ENCODE measurements around the gene TYW3.

The TYW3 gene

DNA sequence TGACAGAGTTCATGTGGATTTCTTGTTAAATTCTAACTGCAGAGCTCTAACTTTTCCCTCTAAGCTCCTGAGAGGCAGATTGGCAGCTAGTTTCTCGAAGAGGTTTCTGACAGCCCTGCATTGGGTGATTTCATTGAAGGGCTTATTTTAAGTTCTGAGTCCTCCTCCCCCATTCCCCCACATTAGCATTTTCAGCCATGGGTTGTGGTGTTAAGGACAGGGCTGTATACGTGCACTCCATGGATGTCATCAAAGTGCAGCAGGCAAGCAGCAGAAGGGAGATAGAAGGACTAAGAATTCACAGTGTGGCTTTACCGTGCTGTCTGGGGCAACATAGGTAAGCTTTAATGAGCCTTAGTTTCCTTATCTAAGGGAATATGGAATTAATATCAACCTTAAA, 19.1 kb upstream of the TYW3 start:
- DNase-seq (ENCODE audit: extremely low spot score): no peak
- ChIA-PET POLR2A (no interaction called here), CTCF (interaction anchor here (1.1 to 5.3 kb wide), 5 partner anchors 11 to 245 kb away, joined by 3 to 33 read pairs (median 4); partner anchors contain the start of genes CRYZ and TYW3)
- TF ChIP-seq, protein P1, sequence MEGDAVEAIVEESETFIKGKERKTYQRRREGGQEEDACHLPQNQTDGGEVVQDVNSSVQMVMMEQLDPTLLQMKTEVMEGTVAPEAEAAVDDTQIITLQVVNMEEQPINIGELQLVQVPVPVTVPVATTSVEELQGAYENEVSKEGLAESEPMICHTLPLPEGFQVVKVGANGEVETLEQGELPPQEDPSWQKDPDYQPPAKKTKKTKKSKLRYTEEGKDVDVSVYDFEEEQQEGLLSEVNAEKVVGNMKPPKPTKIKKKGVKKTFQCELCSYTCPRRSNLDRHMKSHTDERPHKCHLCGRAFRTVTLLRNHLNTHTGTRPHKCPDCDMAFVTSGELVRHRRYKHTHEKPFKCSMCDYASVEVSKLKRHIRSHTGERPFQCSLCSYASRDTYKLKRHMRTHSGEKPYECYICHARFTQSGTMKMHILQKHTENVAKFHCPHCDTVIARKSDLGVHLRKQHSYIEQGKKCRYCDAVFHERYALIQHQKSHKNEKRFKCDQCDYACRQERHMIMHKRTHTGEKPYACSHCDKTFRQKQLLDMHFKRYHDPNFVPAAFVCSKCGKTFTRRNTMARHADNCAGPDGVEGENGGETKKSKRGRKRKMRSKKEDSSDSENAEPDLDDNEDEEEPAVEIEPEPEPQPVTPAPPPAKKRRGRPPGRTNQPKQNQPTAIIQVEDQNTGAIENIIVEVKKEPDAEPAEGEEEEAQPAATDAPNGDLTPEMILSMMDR (IDR thresholded peaks at IDR 0.05; ENCODE audit: control extremely low read depth, extremely low read depth, low read depth, missing control alignments): no peak

DNA sequence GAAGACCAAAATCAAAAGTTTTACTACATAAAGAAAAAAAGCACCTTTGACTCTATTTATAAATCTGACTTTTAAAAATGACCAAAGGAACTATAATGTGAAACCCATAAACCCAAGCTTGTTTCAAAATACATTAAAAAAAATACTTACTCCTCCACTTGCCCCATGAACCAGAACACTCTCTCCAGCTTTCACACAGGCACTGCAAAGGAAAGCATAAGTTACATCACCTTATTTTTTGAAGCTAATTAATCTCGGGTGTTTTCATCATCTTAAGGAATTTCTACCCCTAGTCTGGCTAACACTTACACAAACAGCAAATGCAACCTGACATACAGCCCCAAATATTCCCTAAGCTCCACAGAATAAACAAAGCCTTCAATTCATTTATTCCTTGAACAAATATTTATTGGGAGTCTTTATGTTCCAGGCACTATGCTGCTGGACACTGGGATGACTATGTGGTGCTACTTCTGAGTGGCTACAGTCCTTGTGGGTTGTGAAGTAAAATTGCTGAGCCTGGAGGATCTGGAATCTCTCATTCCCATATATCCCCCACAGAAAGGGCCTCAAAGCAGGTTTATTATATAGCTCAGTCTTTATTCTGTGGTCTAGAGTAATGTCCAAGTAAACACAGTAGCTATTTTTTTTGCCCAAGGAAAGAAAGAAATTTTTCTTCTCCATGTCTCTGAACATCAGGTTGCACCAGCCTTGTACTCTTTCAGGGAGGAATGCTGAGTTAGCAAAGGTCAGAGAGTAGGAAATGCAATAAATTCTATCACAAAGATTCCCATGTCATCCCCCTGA, 18.3 kb upstream of the TYW3 start:
- ChIA-PET CTCF (interaction anchor here (1.1 to 5.3 kb wide), 5 partner anchors 10 to 25 kb away, joined by 3 to 33 read pairs (median 4); partner anchors contain the start of genes CRYZ and TYW3), POLR2A (no interaction called here)

DNA sequence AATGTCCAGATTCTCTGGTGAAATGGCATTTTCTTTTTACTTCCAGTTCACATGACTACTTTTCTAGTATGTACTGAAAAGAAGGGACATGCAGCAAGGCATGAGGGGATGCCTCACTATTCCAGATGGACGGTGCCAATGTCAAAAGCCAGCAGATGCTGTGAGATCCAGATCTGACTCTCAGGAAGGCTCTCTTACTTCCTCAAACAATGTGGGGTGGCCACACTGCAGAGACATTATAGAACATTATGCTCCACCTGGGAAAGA, 17.8 kb upstream of the TYW3 start:
- TF ChIP-seq, protein P1 (IDR thresholded peaks at IDR 0.05; ENCODE audit: control extremely low read depth, extremely low read depth, low read depth, missing control alignments): no peak
- ChIA-PET CTCF (interaction anchor here (1.3 to 5.3 kb wide), 3 partner anchors 12 to 18 kb away, joined by 3 to 33 read pairs (median 4); partner anchors contain the start of genes CRYZ and TYW3), POLR2A (no interaction called here)
- DNase-seq (ENCODE audit: extremely low spot score): no peak

More for the DNA sequence above, 18.3 kb upstream of the TYW3 start:
- TF ChIP-seq, protein P1 (IDR thresholded peaks at IDR 0.05; ENCODE audit: control extremely low read depth, extremely low read depth, low read depth, missing control alignments): no peak
- DNase-seq (ENCODE audit: extremely low spot score): peak; percentile 22

DNA sequence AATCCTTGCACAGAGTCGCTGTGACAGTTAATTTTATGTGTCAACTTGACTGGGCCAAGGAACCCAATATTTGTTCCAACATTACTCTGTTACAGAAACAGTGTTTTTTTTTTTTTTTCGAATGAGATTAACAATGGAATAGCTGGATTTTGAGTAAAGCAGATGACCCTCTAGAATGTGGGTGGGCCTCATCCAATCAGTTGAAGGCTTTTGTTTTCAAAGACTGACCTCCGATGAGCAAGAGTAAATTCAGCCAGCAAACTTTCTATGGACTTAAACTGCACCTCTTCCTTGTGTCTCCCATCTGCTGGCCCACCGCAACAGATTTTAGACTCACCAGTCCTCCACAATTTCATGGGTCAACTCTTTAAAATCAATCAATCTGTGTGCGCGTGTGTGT, 17.1 kb upstream of the TYW3 start:
- TF ChIP-seq, protein P1 (IDR thresholded peaks at IDR 0.05; ENCODE audit: control extremely low read depth, extremely low read depth, low read depth, missing control alignments): no peak
- ChIA-PET CTCF (interaction anchor here (5.3 kb wide), 1 partner anchor 17 kb away, joined by 33 read pairs; the partner anchor contains the start of genes CRYZ and TYW3), POLR2A (no interaction called here)
- no peak for DNase-seq (ENCODE audit: extremely low spot score)

DNA sequence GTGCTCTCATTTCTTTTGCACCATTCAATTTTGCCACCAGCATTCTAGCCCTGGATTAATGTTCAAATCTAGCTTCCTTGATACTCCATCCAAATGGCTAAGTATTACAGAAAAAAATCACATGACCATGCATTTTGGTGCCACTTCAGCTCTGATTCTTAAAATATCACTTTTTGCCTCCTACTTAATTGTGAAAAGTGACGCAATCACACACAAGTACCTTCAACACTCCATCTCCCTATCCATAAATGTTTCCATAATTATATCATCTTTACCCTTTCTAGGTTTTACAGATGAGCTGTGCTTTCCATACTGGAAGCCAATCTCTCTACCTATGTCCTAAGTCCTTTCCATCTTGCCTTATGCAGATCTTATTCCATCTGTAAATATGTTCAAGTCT, 16.1 kb upstream of the TYW3 start:
- ChIA-PET POLR2A (no interaction called here), CTCF (interaction anchor here (3.4 to 5.3 kb wide), 2 partner anchors 14 to 16 kb away, joined by 15 to 33 read pairs; partner anchors contain the start of genes CRYZ and TYW3)
- TF ChIP-seq, protein P1 (IDR thresholded peaks at IDR 0.05; ENCODE audit: control extremely low read depth, extremely low read depth, low read depth, missing control alignments): no peak
- DNase-seq (ENCODE audit: extremely low spot score): no peak

DNA sequence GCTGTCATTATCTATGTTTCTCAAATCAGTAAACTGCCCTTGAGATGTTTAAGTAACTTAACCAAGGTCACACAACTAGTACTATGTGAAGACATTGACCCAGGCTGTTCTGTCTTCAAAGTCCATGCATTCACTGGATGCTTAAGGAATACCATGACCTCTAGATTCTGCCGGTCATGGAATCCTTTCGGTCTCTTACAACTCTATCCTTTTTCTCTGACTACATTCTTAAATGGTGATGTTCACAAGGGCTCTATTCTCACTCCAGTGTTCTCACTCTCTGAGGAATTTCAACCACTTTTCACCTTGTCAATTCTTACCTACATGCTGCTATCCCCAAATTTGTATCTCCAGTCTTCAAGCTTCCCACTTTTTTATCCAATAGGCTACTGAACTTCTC, 15.3 kb upstream of the TYW3 start:
- CTCF ChIA-PET: interaction anchor here (0.8 to 4.1 kb wide), 4 partner anchors 10 to 16 kb away, joined by 3 to 22 read pairs (median 10); partner anchors contain the start of genes CRYZ and TYW3
- POLR2A ChIA-PET: no interaction called here
- TF ChIP-seq, protein P1 (IDR thresholded peaks at IDR 0.05; ENCODE audit: control extremely low read depth, extremely low read depth, low read depth, missing control alignments): no peak
- DNase-seq (ENCODE audit: extremely low spot score): no peak

Measured in GM10248 (cell line).